ENCODE measurements around the gene DYRK4. TPM values are rescaled to one million over a fixed set of nuclear protein-coding genes. Genes with fewer than 3 reads are reported as not detected.
"Not testable (repeated sequence)": the region's sequence is repeated elsewhere in the genome, so short reads cannot be mapped to it uniquely, and the experiment has no call there.

DYRK4 gene
- 11.4 TPM for total RNA-seq
- polyA plus RNA-seq: 10 to 100 TPM; 33.2 to 43.1 (median 37.7) TPM

- no peak within 1 kb of the TSS for H3K4me3 Mint-ChIP-seq
- no peaks in the 10 kb centered on the region for H3K36me3 Mint-ChIP-seq
- no peak within 1 kb of the TSS for H3K27ac Mint-ChIP-seq
- Histone ChIP-seq H3K27me3 (ENCODE audit: control insufficient read depth, insufficient read depth, low read length) (no peaks in the 10 kb centered on the region), H3K4me1 (ENCODE audit: control insufficient read depth, insufficient read depth, low read length, poor library complexity, severe bottlenecking) (no peaks in the 10 kb centered on the region), H3K27ac (ENCODE audit: insufficient read depth, low read length, poor library complexity, severe bottlenecking) (no peak within 1 kb of the TSS), H3K9me3 (ENCODE audit: control insufficient read depth in 2 of 2, low read length in 2 of 2) (no peaks in the 10 kb centered on the region), H3K4me3 (ENCODE audit: low read depth, low read length) (no peak within 1 kb of the TSS), H3K36me3 (ENCODE audit: control insufficient read depth, insufficient read depth, low read length) (no peaks in the 10 kb centered on the region)
- peaks cover 0 to 1% (median 0%) of the 10 kb centered on the region in 7 donors for H3K9me3 Mint-ChIP-seq
- no peak for DNase-seq
- H3K4me1 Mint-ChIP-seq: peaks cover 0 to 20% (median 6%) of the 10 kb centered on the region in 4 donors
- ATAC-seq (ENCODE audit: low read depth in 2 of 2): no peak
- H3K27me3 Mint-ChIP-seq: no peaks in the 10 kb centered on the region
These were observed at the start of gene DYRK4 for GRCh38 chr12:4562034-4562657. DYRK4 (plus strand) TSS chr12:4562208; CDS start chr12:4562246, 38 bp downstream.

GRCh38 chr12:4518106-4518728, 43.8 kb upstream of the DYRK4 start:
- Mint-ChIP-seq H3K27ac (peak overlapping the region in 2 of 3 donors; percentile 36 to 47), H3K36me3 (peaks cover 33% of the 10 kb centered on the region), H3K27me3 (no peaks in the 10 kb centered on the region), H3K4me3 (no peak overlapping the region), H3K4me1 (peaks cover 0 to 10% (median 1%) of the 10 kb centered on the region in 4 donors), H3K9me3 (no peaks in the 10 kb centered on the region)
- DNase-seq: no peak
- no peak overlapping the region for H3K27ac ChIP-seq (ENCODE audit: insufficient read depth, low read length, poor library complexity, severe bottlenecking)
- no peak for ATAC-seq (ENCODE audit: low read depth in 2 of 2)
- H3K4me3 ChIP-seq (ENCODE audit: low read depth, low read length): no peak overlapping the region
- no peaks in the 10 kb centered on the region for H3K4me1 ChIP-seq (ENCODE audit: control insufficient read depth, insufficient read depth, low read length, poor library complexity, severe bottlenecking)
- no peaks in the 10 kb centered on the region for H3K27me3 ChIP-seq (ENCODE audit: control insufficient read depth, insufficient read depth, low read length)
- H3K36me3 ChIP-seq (ENCODE audit: control insufficient read depth, insufficient read depth, low read length): peaks cover 50% of the 10 kb centered on the region
- H3K9me3 ChIP-seq (ENCODE audit: control insufficient read depth in 2 of 2, low read length in 2 of 2): no peaks in the 10 kb centered on the region

GRCh38 chr12:4523443-4523842, 38.6 kb upstream of the DYRK4 start:
- peaks cover 45% of the 10 kb centered on the region for H3K36me3 ChIP-seq (ENCODE audit: control insufficient read depth, insufficient read depth, low read length)
- Mint-ChIP-seq H3K36me3 (peaks cover 27% of the 10 kb centered on the region), H3K27ac (peak overlapping the region in 1 of 3 donors; percentile 78)
- not testable (repeated sequence) for ATAC-seq (ENCODE audit: low read depth in 2 of 2); H3K27ac ChIP-seq (ENCODE audit: insufficient read depth, low read length, poor library complexity, severe bottlenecking); H3K27me3 Mint-ChIP-seq; H3K4me3 ChIP-seq (ENCODE audit: low read depth, low read length); H3K4me3 Mint-ChIP-seq; H3K4me1 ChIP-seq (ENCODE audit: control insufficient read depth, insufficient read depth, low read length, poor library complexity, severe bottlenecking); DNase-seq; H3K27me3 ChIP-seq (ENCODE audit: control insufficient read depth, insufficient read depth, low read length); H3K9me3 ChIP-seq (ENCODE audit: control insufficient read depth in 2 of 2, low read length in 2 of 2); H3K9me3 Mint-ChIP-seq; H3K4me1 Mint-ChIP-seq

- DNase-seq (peak in 2 of 3 donors; percentile 36 to 48), ATAC-seq (ENCODE audit: low read depth in 2 of 2) (no peak)
- H3K4me1 Mint-ChIP-seq: peaks cover 3 to 5% (median 4%) of the 10 kb centered on the region in 4 donors
- H3K27me3 Mint-ChIP-seq: no peaks in the 10 kb centered on the region
- Histone ChIP-seq H3K27me3 (ENCODE audit: control insufficient read depth, insufficient read depth, low read length) (no peaks in the 10 kb centered on the region), H3K36me3 (ENCODE audit: control insufficient read depth, insufficient read depth, low read length) (peaks cover 37% of the 10 kb centered on the region), H3K9me3 (ENCODE audit: control insufficient read depth in 2 of 2, low read length in 2 of 2) (no peaks in the 10 kb centered on the region), H3K4me1 (ENCODE audit: control insufficient read depth, insufficient read depth, low read length, poor library complexity, severe bottlenecking) (peaks cover 12% of the 10 kb centered on the region), H3K27ac (ENCODE audit: insufficient read depth, low read length, poor library complexity, severe bottlenecking) (no peak overlapping the region), H3K4me3 (ENCODE audit: low read depth, low read length) (no peak overlapping the region)
- no peak overlapping the region for H3K27ac Mint-ChIP-seq
- no peak overlapping the region for H3K4me3 Mint-ChIP-seq
- no peaks in the 10 kb centered on the region for H3K9me3 Mint-ChIP-seq
- H3K36me3 Mint-ChIP-seq: peaks cover 19% of the 10 kb centered on the region
These were observed 35.0 kb upstream of the DYRK4 start for GRCh38 chr12:4526923-4527546.

GRCh38 chr12:4530160-4530559, 31.8 kb upstream of the DYRK4 start:
- H3K4me1 ChIP-seq (ENCODE audit: control insufficient read depth, insufficient read depth, low read length, poor library complexity, severe bottlenecking): peaks cover 12% of the 10 kb centered on the region
- no peaks in the 10 kb centered on the region for H3K27me3 Mint-ChIP-seq
- H3K4me3 ChIP-seq (ENCODE audit: low read depth, low read length): peak overlapping the region; percentile 69
- H3K4me1 Mint-ChIP-seq: peaks cover 0 to 5% (median 3%) of the 10 kb centered on the region in 4 donors
- DNase-seq (no peak), ATAC-seq (ENCODE audit: low read depth in 2 of 2) (no peak)
- peak overlapping the region in 3 of 4 donors; percentile 9 to 47 (median 37) for H3K4me3 Mint-ChIP-seq
- no peaks in the 10 kb centered on the region for H3K9me3 Mint-ChIP-seq
- peaks cover 34% of the 10 kb centered on the region for H3K36me3 ChIP-seq (ENCODE audit: control insufficient read depth, insufficient read depth, low read length)
- H3K27ac Mint-ChIP-seq: peak overlapping the region in 1 of 3 donors; percentile 16
- no peaks in the 10 kb centered on the region for H3K9me3 ChIP-seq (ENCODE audit: control insufficient read depth in 2 of 2, low read length in 2 of 2)
- H3K36me3 Mint-ChIP-seq: peaks cover 8% of the 10 kb centered on the region
- H3K27me3 ChIP-seq (ENCODE audit: control insufficient read depth, insufficient read depth, low read length): no peaks in the 10 kb centered on the region
- H3K27ac ChIP-seq (ENCODE audit: insufficient read depth, low read length, poor library complexity, severe bottlenecking): peak overlapping the region; percentile 56

- Histone ChIP-seq H3K36me3 (ENCODE audit: control insufficient read depth, insufficient read depth, low read length) (peaks cover 32% of the 10 kb centered on the region), H3K27ac (ENCODE audit: insufficient read depth, low read length, poor library complexity, severe bottlenecking) (peak overlapping the region; percentile 56), H3K4me1 (ENCODE audit: control insufficient read depth, insufficient read depth, low read length, poor library complexity, severe bottlenecking) (peaks cover 12% of the 10 kb centered on the region), H3K9me3 (ENCODE audit: control insufficient read depth in 2 of 2, low read length in 2 of 2) (no peaks in the 10 kb centered on the region), H3K4me3 (ENCODE audit: low read depth, low read length) (peak overlapping the region; percentile 69), H3K27me3 (ENCODE audit: control insufficient read depth, insufficient read depth, low read length) (no peaks in the 10 kb centered on the region)
- peaks cover 8% of the 10 kb centered on the region for H3K36me3 Mint-ChIP-seq
- H3K27me3 Mint-ChIP-seq: no peaks in the 10 kb centered on the region
- no peak overlapping the region for H3K27ac Mint-ChIP-seq
- DNase-seq (peak in 2 of 3 donors; percentile 23 to 35), ATAC-seq (ENCODE audit: low read depth in 2 of 2) (peak; percentile 64 to 75)
- no peaks in the 10 kb centered on the region for H3K9me3 Mint-ChIP-seq
- no peak overlapping the region for H3K4me3 Mint-ChIP-seq
- peaks cover 0 to 5% (median 3%) of the 10 kb centered on the region in 4 donors for H3K4me1 Mint-ChIP-seq
These were observed 30.9 kb upstream of the DYRK4 start for GRCh38 chr12:4530982-4531586.

DNA sequence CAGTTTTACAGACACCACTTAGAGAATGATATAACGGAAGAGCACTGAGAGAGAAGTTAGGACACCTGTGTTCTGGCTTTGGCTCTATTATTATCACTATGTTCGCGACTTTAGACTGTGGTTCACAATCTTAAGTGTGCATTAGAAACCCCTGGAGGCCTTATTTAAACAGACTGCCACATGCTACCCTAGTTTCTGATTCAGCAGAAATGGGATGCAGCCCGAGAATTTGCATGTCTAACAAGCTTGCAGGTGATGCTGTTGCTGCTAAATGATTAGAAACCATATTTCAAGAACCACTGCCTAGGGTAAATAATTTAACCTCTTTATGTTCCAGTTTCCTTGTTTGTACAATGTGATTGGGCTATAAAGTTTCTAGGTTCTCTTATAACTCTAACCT, 26.9 kb upstream of the DYRK4 start:
- H3K27me3 Mint-ChIP-seq: peaks cover 6% of the 10 kb centered on the region
- H3K36me3 Mint-ChIP-seq: no peaks in the 10 kb centered on the region
- no peak overlapping the region for H3K4me3 Mint-ChIP-seq
- no peak overlapping the region for H3K27ac ChIP-seq (ENCODE audit: insufficient read depth, low read length, poor library complexity, severe bottlenecking)
- no peaks in the 10 kb centered on the region for H3K9me3 ChIP-seq (ENCODE audit: control insufficient read depth in 2 of 2, low read length in 2 of 2)
- no peaks in the 10 kb centered on the region for H3K27me3 ChIP-seq (ENCODE audit: control insufficient read depth, insufficient read depth, low read length)
- H3K27ac Mint-ChIP-seq: no peak overlapping the region
- peaks cover 29% of the 10 kb centered on the region for H3K4me1 ChIP-seq (ENCODE audit: control insufficient read depth, insufficient read depth, low read length, poor library complexity, severe bottlenecking)
- DNase-seq (no peak), ATAC-seq (ENCODE audit: low read depth in 2 of 2) (no peak)
- no peaks in the 10 kb centered on the region for H3K9me3 Mint-ChIP-seq
- H3K4me1 Mint-ChIP-seq: peaks cover 10 to 35% (median 27%) of the 10 kb centered on the region in 4 donors
- H3K4me3 ChIP-seq (ENCODE audit: low read depth, low read length): no peak overlapping the region
- peaks cover 20% of the 10 kb centered on the region for H3K36me3 ChIP-seq (ENCODE audit: control insufficient read depth, insufficient read depth, low read length)
